Activated naive CD8-positive, alpha-beta T cell treated with anti-CD3 and anti-CD28 coated beads, Interleukin-2, amount 10 ng/mL, durations not matched to agents 7 days and 5 days (primary cell): ENCODE measurements around the gene SIGLEC1. TPM values are rescaled to one million over a fixed set of nuclear protein-coding genes. Genes with fewer than 3 reads are reported as not detected.

Source experiments
- ATAC-seq: fragments of 150-1000 bp; cut with Tn5 transposase; one replicate; pipeline ENCODE4 v1.10.0; 2021; ENCODE audit warnings: low read depth, moderate library complexity
- POLR2A ChIA-PET: fragments of 350-600 bp; sonication (Branson Sonifier 250); formaldehyde crosslinking; loops from one replicate; lab custom pipeline; 2021; ENCODE audit warnings: antibody characterized with exemption; lab: Charles Lee
- DNase-seq: peaks from one replicate; pipeline ENCODE4 v3.0.0; 2021
- H3K27ac Mint-ChIP-seq: one replicate; pipeline ENCODE4 v1.8.0; 2022; ENCODE audit warnings: mild to moderate bottlenecking, mixed read lengths
- H3K27me3 Mint-ChIP-seq: one replicate; pipeline ENCODE4 v1.8.0; 2022; ENCODE audit warnings: mild to moderate bottlenecking, moderate library complexity, mixed read lengths
- H3K36me3 Mint-ChIP-seq: one replicate; pipeline ENCODE4 v1.8.0; 2021; ENCODE audit warnings: mild to moderate bottlenecking, mixed read lengths
- H3K4me1 Mint-ChIP-seq: one replicate; pipeline ENCODE4 v1.8.0; 2021; ENCODE audit warnings: mixed read lengths
- H3K4me3 Mint-ChIP-seq: one replicate; pipeline ENCODE4 v1.8.0; 2022; ENCODE audit warnings: mild to moderate bottlenecking, moderate library complexity, mixed read lengths
- H3K9me3 Mint-ChIP-seq: one replicate; pipeline ENCODE4 v1.8.0; 2021; ENCODE audit warnings: mixed read lengths
- total RNA-seq, 2 experiments: library from RNA; stranded (reverse); gene quantifications; one replicate each; pipeline ENCODE4 v1.2.3, GENCODE V29; 2021

SIGLEC1 gene
- total RNA-seq, 2 experiments from 2014 or later, result 0.20 to 0.25 TPM

DNA sequence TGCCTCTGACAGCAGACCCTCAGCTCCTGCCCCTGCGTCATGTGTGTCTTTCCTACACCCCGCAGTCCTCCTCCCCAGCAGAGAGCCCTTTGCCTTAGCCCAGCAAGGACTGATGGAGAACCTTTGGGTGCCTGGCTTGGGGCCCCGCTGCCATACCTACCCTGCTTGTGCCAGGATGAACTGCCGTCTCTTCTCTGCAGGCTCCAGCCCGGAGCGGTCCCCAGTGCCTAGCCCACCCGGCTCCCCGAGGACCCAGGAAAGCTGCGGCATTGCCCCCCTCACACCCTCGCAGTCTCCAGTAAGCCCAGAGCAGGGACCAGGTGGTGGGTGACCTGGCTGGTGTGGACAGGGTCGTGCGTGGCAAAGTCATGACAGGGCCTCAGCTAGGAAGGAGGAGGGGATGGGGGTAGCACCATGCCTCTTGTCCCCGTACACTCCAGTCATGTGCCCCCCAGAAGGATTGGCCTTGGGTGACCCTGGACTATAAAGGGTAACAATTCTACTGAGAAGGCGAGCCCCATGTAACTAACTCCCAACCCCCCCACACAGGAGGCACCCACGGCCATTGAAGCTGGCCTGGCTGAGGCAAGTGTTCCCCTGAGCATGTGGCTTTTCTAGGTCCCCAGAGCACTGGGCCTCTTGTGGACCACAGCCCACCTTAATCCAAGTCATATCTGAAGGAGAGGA is 28.4 kb upstream of the SIGLEC1 start:
- H3K4me1 Mint-ChIP-seq, result peaks cover 8% of the 10 kb centered on the region
- ATAC-seq, result no peak
- no peaks in the 10 kb centered on the region for H3K9me3 Mint-ChIP-seq
- POLR2A ChIA-PET, result interaction anchor here (0.6 kb wide), 1 partner anchor 41 kb away, joined by 4 read pairs; the partner anchor contains the start of gene SPEF1
- H3K4me3 Mint-ChIP-seq, result no peak overlapping the region
- H3K36me3 Mint-ChIP-seq, result no peaks in the 10 kb centered on the region
- peaks cover 11% of the 10 kb centered on the region for H3K27me3 Mint-ChIP-seq
- DNase-seq, result no peak
- H3K27ac Mint-ChIP-seq, result no peak overlapping the region

DNA sequence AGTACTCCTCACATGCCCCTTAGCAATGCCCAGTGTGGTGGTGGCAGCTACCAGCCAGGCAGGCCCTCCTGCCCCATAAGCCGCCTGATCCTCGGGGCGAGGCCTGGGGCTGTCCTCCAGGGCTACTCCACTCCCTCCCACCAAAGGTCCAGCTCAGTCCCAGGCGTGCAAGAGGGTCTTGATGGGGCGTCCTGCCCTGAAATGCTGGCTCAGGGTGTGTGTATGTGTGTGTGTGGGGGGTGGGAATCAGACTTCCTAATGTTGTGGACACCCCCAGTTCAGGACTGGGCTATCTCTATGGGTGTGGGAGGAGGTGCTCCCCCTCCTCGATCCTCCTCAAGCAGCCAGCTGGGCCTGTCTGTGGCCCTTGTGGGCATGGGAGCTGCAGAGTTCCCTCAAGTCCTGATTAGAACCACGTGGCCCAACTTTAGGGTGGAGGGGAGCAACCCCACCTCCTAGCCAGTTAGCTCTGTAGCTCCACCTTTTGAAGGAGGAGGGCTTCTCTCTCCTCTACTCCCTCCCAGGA is 27.6 kb upstream of the SIGLEC1 start:
- peaks cover 11% of the 10 kb centered on the region for H3K27me3 Mint-ChIP-seq
- no peaks in the 10 kb centered on the region for H3K36me3 Mint-ChIP-seq
- peaks cover 5% of the 10 kb centered on the region for H3K4me1 Mint-ChIP-seq
- H3K27ac Mint-ChIP-seq, result no peak overlapping the region
- H3K9me3 Mint-ChIP-seq, result no peaks in the 10 kb centered on the region
- DNase-seq (peak; percentile 25), ATAC-seq (no peak)
- POLR2A ChIA-PET, result interaction anchor here (0.5 kb wide), 1 partner anchor 531 kb away, joined by 4 read pairs; no protein-coding TSS in a partner anchor
- no peak overlapping the region for H3K4me3 Mint-ChIP-seq

DNA sequence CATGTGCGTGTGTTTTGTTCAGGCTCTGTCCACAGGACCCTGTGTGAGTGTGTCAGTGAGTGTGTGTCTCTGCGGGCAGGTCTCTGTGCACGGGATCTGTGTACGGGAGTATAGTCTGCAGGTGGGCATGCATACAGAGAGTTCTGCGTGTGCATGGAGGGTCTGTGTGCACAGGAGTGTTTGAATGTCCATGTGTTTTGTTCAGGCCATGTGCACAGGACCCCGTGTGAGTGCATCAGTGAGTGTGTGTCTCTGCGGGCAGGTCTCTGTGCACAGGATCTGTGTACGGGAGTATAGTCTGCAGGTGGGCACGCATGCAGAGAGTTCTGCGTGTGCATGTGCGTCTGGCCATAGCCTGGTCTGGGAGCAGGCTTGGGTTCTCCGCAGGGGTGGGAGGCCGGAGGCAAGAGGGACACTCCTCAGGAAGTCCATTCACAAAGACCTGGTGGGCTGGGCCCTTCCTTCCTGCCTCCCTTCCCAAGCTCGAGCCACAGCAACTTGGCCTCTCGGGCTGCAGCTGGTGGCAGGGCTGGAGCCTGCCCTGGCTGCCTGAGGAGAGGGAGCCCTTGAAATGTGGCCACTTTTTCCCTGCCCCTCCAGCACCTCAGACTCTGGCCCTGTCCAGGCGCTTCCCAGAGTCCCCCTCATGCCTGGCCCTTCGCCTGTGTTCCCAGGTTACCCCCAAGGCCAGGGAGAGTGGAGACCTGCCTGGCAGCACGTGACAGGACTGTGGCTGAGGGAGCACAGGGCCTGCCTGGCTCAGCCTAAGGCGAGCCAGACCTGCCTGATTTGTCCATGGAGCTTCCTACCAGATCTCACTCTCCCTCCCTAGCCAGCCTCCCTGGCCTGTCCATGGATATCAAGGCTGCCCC is 26.9 kb upstream of the SIGLEC1 start:
- DNase-seq (no peak), ATAC-seq (no peak)
- no peak overlapping the region for H3K4me3 Mint-ChIP-seq
- no peaks in the 10 kb centered on the region for H3K36me3 Mint-ChIP-seq
- H3K27me3 Mint-ChIP-seq, result peaks cover 6% of the 10 kb centered on the region
- no peak overlapping the region for H3K27ac Mint-ChIP-seq
- POLR2A ChIA-PET, result interaction anchor here (0.5 kb wide), 1 partner anchor 530 kb away, joined by 4 read pairs; no protein-coding TSS in a partner anchor
- no peaks in the 10 kb centered on the region for H3K4me1 Mint-ChIP-seq
- H3K9me3 Mint-ChIP-seq, result no peaks in the 10 kb centered on the region

DNA sequence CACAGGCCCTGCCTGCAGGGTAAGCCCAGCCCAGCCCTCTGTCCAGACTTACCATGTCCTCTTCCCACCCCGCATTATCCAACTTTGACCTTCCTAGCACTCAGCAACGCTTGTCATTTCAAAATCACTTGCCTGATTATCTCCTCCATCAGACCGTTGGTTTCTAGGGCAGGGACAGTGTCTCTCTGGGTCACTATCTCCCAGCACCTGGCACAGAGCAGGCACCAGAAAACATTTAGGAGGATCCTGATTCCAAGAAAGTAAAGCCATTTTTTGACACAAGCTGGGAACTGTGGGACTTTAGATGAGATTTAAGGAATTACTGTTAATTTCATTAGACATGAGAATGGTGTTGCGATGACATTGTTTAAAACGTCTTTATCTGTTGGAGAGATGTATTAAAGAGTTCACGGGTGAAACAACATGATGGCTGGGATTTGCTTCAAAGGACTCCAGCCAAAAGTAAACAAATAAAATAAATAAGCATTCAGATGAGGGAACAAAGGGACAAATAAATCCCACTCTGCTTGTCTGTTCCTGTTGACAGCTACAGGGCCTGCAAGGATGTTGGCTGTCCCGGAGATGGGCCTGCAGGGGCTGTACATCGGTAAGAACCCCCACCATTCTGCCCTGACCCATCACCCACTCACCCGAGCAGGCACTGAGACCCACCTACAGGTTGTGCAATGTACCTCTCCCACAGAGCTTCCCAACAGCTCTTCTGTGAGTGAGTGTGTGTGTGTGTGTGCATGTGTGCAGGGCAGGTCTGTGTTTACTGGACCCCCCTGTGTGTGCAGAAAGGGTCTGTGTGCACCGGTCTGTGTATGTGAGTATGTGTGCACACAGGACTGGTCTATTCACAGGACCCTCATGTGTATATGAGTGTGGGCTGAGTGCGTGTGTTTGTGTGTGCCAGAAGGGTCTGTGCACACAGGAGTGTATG is 26.0 kb upstream of the SIGLEC1 start:
- Mint-ChIP-seq H3K4me1 (no peaks in the 10 kb centered on the region), H3K36me3 (no peaks in the 10 kb centered on the region), H3K27ac (no peak overlapping the region), H3K9me3 (no peaks in the 10 kb centered on the region), H3K27me3 (peaks cover 10% of the 10 kb centered on the region), H3K4me3 (no peak overlapping the region)
- no peak for ATAC-seq
- DNase-seq, result no peak
- POLR2A ChIA-PET, result no interaction called here

DNA sequence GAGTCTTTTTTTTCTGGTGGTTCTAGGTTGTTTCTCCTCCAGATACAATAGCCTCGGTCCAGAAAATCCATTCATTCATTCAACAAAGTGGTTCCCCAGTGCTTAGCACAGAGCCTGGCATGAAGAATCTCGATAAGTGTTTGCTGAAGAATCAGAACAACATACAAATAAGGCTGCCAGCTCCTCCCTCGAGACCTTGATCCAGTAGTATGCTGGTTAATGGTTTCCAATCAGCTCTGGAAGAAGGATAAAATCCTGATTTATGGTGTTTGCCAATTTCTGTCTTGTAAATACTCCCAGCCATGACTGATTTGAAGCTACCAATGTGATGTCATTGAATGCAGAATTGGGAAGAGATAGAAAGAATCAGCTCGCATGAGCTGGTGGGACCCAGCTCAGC is 23.4 kb upstream of the SIGLEC1 start:
- POLR2A ChIA-PET, result no interaction called here
- H3K4me1 Mint-ChIP-seq, result peaks cover 4% of the 10 kb centered on the region
- no peak overlapping the region for H3K4me3 Mint-ChIP-seq
- no peak for DNase-seq
- no peak for ATAC-seq
- H3K27ac Mint-ChIP-seq, result no peak overlapping the region
- H3K36me3 Mint-ChIP-seq, result no peaks in the 10 kb centered on the region
- no peaks in the 10 kb centered on the region for H3K9me3 Mint-ChIP-seq
- peaks cover 30% of the 10 kb centered on the region for H3K27me3 Mint-ChIP-seq

DNA sequence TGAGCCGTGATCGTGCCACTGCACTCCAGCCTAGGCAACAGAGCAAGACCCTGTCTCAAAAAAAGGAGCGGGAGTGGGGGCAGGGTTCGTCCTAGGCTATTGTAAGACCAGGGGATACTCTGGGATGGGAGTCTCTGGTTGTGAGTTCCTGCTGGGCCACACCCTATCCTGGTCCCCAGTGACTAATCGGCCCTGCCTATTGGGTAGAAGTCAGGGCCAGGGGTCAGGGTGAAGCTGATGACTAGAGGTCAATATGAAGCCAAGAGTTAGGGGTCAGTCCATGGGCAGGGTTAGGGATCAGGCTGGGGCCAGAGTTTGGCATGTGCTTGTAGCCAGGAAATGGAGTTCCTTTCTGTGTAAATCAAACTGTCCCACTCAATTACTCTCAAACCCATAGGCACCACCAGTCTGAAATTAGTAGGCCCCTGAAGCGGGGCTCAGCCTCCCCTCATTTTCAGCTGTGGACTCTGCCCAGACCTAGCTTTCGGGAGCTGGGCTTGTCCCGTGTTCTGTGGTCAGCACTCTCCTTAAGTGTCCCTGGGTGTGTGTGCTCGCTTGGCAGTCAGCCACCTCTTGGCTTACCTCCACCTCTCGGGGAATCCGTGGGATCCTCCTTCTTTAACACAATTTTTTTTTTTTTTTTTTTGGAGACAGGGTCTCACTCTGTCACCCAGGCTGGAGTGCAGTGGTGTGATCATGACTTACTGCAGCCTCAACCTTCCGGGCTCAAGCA is 21.9 kb upstream of the SIGLEC1 start:
- POLR2A ChIA-PET, result no interaction called here
- Mint-ChIP-seq H3K27ac (no peak overlapping the region), H3K4me3 (no peak overlapping the region), H3K4me1 (peaks cover 7% of the 10 kb centered on the region), H3K36me3 (no peaks in the 10 kb centered on the region), H3K27me3 (peaks cover 37% of the 10 kb centered on the region), H3K9me3 (no peaks in the 10 kb centered on the region)
- no peak for DNase-seq
- ATAC-seq, result no peak

DNA sequence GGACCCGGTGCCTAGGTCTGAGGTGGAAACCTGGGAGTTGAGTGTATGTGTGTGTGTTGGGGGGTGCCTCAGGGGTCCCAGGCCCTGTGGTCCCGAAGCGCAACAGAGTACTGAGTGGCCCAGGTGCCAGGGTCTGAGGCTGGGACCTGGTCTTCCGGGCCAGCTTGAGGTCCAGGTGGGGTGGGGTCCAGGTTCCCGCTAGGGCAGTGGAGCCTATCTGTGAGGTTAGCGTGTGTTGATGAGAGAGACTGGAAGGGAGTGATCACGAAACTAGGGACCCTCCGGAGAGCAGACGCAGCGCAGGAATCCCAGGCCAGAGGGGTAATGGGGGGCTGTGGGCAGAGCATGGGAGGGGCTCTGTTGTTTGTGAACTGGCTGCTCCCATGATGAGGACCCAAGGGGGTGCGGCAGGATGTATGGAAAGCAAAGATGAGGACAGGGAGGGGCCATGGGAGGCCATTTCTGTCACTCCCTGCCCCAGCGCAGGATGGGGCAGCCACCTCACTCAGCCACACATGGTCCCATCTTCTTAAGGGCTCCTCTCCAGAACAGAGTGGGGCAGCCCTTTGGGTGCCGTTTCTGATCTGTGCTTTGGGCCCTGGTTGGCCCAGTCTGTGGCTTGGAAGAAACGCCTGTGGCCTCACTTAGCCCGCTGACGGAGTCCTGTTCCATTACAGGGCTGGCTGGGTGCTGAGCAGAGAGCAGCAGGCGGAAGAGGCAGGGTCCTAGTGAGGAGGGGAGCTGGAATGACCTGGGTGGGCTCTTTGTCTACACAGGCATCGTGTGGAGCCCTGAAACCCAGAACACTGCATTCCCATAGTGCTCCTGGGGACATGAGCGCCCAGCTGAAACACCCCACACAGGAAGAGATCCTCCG is 21.0 kb upstream of the SIGLEC1 start:
- POLR2A ChIA-PET, result interaction anchor here (1.6 kb wide), 1 partner anchor 14 kb away, joined by 3 read pairs; no protein-coding TSS in a partner anchor
- Mint-ChIP-seq H3K27me3 (peaks cover 37% of the 10 kb centered on the region), H3K36me3 (no peaks in the 10 kb centered on the region)

DNA sequence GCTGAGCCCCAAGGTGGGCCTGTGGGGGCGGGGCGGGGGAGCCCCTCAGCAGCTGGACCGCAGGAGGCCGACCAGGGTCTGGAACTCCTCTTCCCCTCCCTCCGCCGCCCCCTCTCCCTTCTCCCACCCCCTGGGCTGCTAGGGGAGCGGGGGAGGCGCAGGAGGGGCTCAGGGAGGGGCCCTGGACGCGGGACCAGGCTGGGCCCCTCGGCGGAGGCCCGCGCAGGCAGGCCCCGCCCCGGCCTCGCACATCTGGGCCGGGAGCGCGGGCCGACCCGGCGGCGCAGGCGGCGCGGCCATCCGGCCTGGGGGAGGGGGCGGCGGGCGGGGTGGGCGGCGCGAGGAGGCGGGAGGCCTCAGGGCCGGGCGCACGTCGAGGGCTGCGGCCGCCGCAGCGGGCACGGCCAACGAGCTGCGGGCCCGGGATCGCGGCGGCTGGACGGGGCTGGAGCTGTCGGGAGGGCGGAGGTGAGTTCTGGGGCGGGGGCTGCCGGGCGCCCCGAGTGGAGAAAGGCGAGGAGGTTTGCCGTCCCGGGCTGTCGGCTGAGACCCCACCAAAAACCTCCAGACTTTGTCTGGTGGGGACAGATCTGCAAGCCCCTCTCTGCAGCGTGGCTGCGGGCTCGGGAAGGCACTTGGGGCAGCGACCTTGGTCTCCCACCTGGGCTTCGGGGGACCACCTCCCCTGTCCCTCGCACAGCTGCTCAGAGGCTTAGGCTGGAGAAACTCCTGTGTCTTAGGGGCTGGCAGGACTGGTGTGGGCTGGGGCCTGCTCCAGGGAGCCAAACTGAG is 20.1 kb upstream of the SIGLEC1 start, which contains the start of gene HSPA12B:
TSS of gene HSPA12B (plus strand) at position 359 of the 792 bp plus-strand sequence. CDS start 5,990 bp downstream, outside the sequence.
- no peaks in the 10 kb centered on the region for H3K9me3 Mint-ChIP-seq
- POLR2A ChIA-PET, result interaction anchor here (1.6 kb wide), 1 partner anchor 15 kb away, joined by 3 read pairs; no protein-coding TSS in a partner anchor
- no peak within 1 kb of the TSS for H3K27ac Mint-ChIP-seq
- no peak within 1 kb of the TSS for H3K4me3 Mint-ChIP-seq
- no peaks in the 10 kb centered on the region for H3K36me3 Mint-ChIP-seq
- peaks cover 7% of the 10 kb centered on the region for H3K4me1 Mint-ChIP-seq
- H3K27me3 Mint-ChIP-seq, result peaks cover 44% of the 10 kb centered on the region
- DNase-seq, result no peak
- ATAC-seq, result no peak

More for the DNA sequence above, 21.0 kb upstream of the SIGLEC1 start:
- no peak for ATAC-seq
- Mint-ChIP-seq H3K4me1 (peaks cover 7% of the 10 kb centered on the region), H3K27ac (no peak overlapping the region), H3K4me3 (no peak overlapping the region), H3K9me3 (no peaks in the 10 kb centered on the region)
- no peak for DNase-seq

DNA sequence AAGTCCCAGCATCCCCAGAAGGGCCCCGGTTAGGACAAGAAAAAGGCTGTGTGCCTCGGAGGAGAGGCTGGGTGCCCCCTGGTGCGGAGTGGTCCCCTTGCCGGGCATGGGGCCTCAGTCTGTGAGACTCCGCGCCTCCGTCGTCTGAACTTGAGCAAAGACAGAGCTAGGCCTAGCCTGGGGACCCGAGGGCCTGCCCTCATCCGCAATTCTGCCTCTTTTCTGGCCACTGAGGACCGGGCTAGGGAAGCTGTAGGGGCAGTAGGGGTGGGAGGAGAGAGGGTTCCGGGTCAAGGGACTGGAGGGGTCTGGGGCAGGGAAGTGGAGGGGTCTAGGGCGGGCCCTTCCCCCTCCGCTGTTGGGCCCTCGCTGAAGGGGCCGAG is 19.5 kb upstream of the SIGLEC1 start:
- H3K4me3 Mint-ChIP-seq, result no peak overlapping the region
- POLR2A ChIA-PET, result interaction anchor here (1.6 kb wide), 1 partner anchor 16 kb away, joined by 3 read pairs; no protein-coding TSS in a partner anchor
- peaks cover 49% of the 10 kb centered on the region for H3K27me3 Mint-ChIP-seq
- no peaks in the 10 kb centered on the region for H3K36me3 Mint-ChIP-seq
- H3K4me1 Mint-ChIP-seq, result peaks cover 7% of the 10 kb centered on the region
- ATAC-seq (no peak), DNase-seq (no peak)
- no peak overlapping the region for H3K27ac Mint-ChIP-seq
- H3K9me3 Mint-ChIP-seq, result no peaks in the 10 kb centered on the region

DNA sequence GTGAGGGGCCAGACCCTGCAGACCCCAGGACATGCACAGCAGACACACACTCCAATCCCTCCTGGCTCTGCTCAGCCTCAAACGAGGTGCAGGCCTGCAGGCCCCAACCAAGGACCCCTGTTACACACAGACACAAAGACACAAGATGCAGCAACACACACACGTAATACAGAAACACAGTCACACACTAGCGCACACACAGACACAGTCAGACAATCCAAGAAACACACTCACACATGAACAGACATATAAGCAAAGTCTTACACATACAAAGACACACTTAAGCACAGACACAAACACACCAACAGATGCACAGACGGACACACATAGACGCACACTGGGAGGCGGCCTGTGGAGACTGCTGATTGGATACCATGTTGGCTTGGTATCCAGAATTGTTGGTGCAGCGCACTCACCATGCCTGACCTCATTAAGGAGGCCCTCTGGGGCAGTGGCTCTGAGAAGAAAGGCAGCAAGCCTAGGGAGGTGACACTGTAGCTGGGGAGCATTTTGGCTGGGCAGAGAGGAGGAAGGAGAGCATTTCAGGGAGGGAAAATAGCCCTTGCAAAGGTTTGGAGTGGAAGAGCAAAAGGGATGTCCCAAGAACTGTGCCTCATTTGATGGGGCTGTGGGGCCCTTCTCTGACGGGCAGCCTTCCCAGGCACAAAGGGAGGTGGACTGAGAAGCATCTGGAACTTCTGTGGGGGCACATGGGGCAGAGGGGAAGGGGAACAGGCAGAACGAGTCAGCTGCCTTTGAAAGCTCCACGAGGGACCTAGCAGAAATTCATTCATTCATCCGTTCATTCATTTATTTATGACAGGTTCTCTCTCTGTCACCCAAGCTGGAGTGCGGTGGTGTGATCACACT is 18.6 kb upstream of the SIGLEC1 start:
- DNase-seq (no peak), ATAC-seq (no peak)
- peaks cover 7% of the 10 kb centered on the region for H3K4me1 Mint-ChIP-seq
- POLR2A ChIA-PET, result no interaction called here
- peak overlapping the region; percentile 1 for H3K27ac Mint-ChIP-seq
- H3K9me3 Mint-ChIP-seq, result no peaks in the 10 kb centered on the region
- no peaks in the 10 kb centered on the region for H3K36me3 Mint-ChIP-seq
- peaks cover 54% of the 10 kb centered on the region for H3K27me3 Mint-ChIP-seq
- H3K4me3 Mint-ChIP-seq, result no peak overlapping the region
